Naive B cell (primary cell): Measurements from ENCODE around the gene MT1H. TPM values are rescaled to one million over a fixed set of nuclear protein-coding genes. Genes with fewer than 3 reads are reported as not detected.

Source experiments
- ATAC-seq, 2 donors: fragments of 150-1000 bp; cut with Tn5 transposase; 2 replicates each; pipeline ENCODE4 v1.10.0; 2021; ENCODE audit warnings: low read depth in 2 of 2, mild to moderate bottlenecking in 2 of 2, moderate library complexity in 2 of 2
- DNase-seq: peaks from one replicate; pipeline ENCODE4 v3.0.0; 2022
- H3K27ac Mint-ChIP-seq, 6 donors: one replicate each; pipeline ENCODE4 v1.8.0; 2020 to 2022; ENCODE audit warnings: mild to moderate bottlenecking in 6 of 6, mixed read lengths in 6 of 6, moderate library complexity in 5 of 6, inconsistent platforms in 2 of 6
- H3K27me3 Mint-ChIP-seq, 3 donors: one replicate each; pipeline ENCODE4 v1.8.0; 2021 to 2022; ENCODE audit warnings: mixed read lengths in 3 of 3, mild to moderate bottlenecking in 1 of 3
- H3K36me3 Mint-ChIP-seq, 2 donors: one replicate each; pipeline ENCODE4 v1.8.0; 2020 to 2022; ENCODE audit warnings: mixed read lengths in 2 of 2, inconsistent platforms in 1 of 2, mild to moderate bottlenecking in 1 of 2
- H3K4me1 Mint-ChIP-seq, 3 donors: one replicate each; pipeline ENCODE4 v1.8.0; 2020 to 2022; ENCODE audit warnings: mixed read lengths in 3 of 3, inconsistent platforms in 1 of 3, mild to moderate bottlenecking in 1 of 3, moderate library complexity in 1 of 3
- H3K4me3 Mint-ChIP-seq, 8 donors: one replicate each; pipeline ENCODE4 v1.8.0; 2020 to 2022; ENCODE audit warnings: mild to moderate bottlenecking in 8 of 8, mixed read lengths in 8 of 8, moderate library complexity in 8 of 8, inconsistent platforms in 2 of 8
- H3K9me3 Mint-ChIP-seq, 7 donors: one replicate each; pipeline ENCODE4 v1.8.0; 2020 to 2022; ENCODE audit warnings: mixed read lengths in 7 of 7, mild to moderate bottlenecking in 5 of 7, inconsistent platforms in 2 of 7, moderate library complexity in 1 of 7
- polyA plus RNA-seq, 6 donors: library from polyadenylated mRNA; unstranded; fragments of 300-500 nt; fragmentation: Illumina TruSeq; gene quantifications; one replicate each; pipeline ENCODE4 v1.2.3, GENCODE V29; 2021; ENCODE audit warnings: low read depth in 6 of 6

Gene MT1H
- polyA plus RNA-seq, 6 donors from 2014 or later = not detected

- H3K4me3 Mint-ChIP-seq = no peak overlapping the region
These were observed 28.4 kb upstream of the MT1H start for GRCh38 chr16:56641166-56641565.

GRCh38 chr16:56643080-56643778 lies 26.4 kb upstream of the MT1H start:
- H3K27me3 Mint-ChIP-seq = peaks cover 81 to 89% (median 87%) of the 10 kb centered on the region in 3 donors
- H3K4me1 Mint-ChIP-seq = peaks cover 10 to 22% (median 19%) of the 10 kb centered on the region in 3 donors
- H3K36me3 Mint-ChIP-seq = no peaks in the 10 kb centered on the region
- peaks cover 0 to 1% (median 0%) of the 10 kb centered on the region in 7 donors for H3K9me3 Mint-ChIP-seq
- H3K27ac Mint-ChIP-seq = peak overlapping the region in 1 of 6 donors; percentile 63
- H3K4me3 Mint-ChIP-seq = peak overlapping the region in 7 of 8 donors; percentile 60 to 87 (median 64)
- DNase-seq (peak; percentile 14), ATAC-seq (peak; percentile 89 to 91)

More at GRCh38 chr16:56641166-56641565, 28.4 kb upstream of the MT1H start:
- DNase-seq (no peak), ATAC-seq (no peak)
- H3K9me3 Mint-ChIP-seq = peaks cover 0 to 1% (median 0%) of the 10 kb centered on the region in 7 donors
- H3K4me1 Mint-ChIP-seq = peaks cover 14 to 30% (median 28%) of the 10 kb centered on the region in 3 donors
- peaks cover 86 to 91% (median 88%) of the 10 kb centered on the region in 3 donors for H3K27me3 Mint-ChIP-seq
- H3K27ac Mint-ChIP-seq = no peak overlapping the region
- H3K36me3 Mint-ChIP-seq = no peaks in the 10 kb centered on the region

GRCh38 chr16:56643833-56644232 lies 25.8 kb upstream of the MT1H start:
- Mint-ChIP-seq H3K4me1 (peaks cover 10 to 22% (median 19%) of the 10 kb centered on the region in 3 donors), H3K4me3 (peak overlapping the region in 6 of 8 donors; percentile 30 to 87 (median 68)), H3K36me3 (no peaks in the 10 kb centered on the region), H3K27me3 (peaks cover 84 to 89% (median 88%) of the 10 kb centered on the region in 3 donors), H3K9me3 (no peaks in the 10 kb centered on the region), H3K27ac (no peak overlapping the region)
- ATAC-seq = no peak
- DNase-seq = no peak

- Mint-ChIP-seq H3K27me3 (peaks cover 76 to 87% (median 82%) of the 10 kb centered on the region in 3 donors), H3K27ac (no peak overlapping the region), H3K4me1 (peaks cover 10 to 22% (median 19%) of the 10 kb centered on the region in 3 donors), H3K4me3 (no peak overlapping the region), H3K9me3 (no peaks in the 10 kb centered on the region), H3K36me3 (no peaks in the 10 kb centered on the region)
- ATAC-seq (no peak), DNase-seq (no peak)
These were observed 24.3 kb upstream of the MT1H start for GRCh38 chr16:56645311-56645710.

GRCh38 chr16:56645838-56646237 lies 23.8 kb upstream of the MT1H start:
- ATAC-seq (no peak), DNase-seq (no peak)
- no peaks in the 10 kb centered on the region for H3K9me3 Mint-ChIP-seq
- H3K4me1 Mint-ChIP-seq = peaks cover 10 to 22% (median 19%) of the 10 kb centered on the region in 3 donors
- H3K27me3 Mint-ChIP-seq = peaks cover 74 to 87% (median 78%) of the 10 kb centered on the region in 3 donors
- no peak overlapping the region for H3K27ac Mint-ChIP-seq
- H3K36me3 Mint-ChIP-seq = no peaks in the 10 kb centered on the region
- no peak overlapping the region for H3K4me3 Mint-ChIP-seq

GRCh38 chr16:56647641-56648431 lies 21.8 kb upstream of the MT1H start:
- Mint-ChIP-seq H3K4me1 (peaks cover 8 to 18% (median 13%) of the 10 kb centered on the region in 3 donors), H3K27me3 (peaks cover 64 to 89% (median 86%) of the 10 kb centered on the region in 3 donors), H3K9me3 (no peaks in the 10 kb centered on the region), H3K36me3 (no peaks in the 10 kb centered on the region), H3K4me3 (no peak overlapping the region), H3K27ac (no peak overlapping the region)
- no peak for DNase-seq
- no peak for ATAC-seq

GRCh38 chr16:56649271-56649670 lies 20.3 kb upstream of the MT1H start:
- ATAC-seq = no peak
- peaks cover 6 to 14% (median 9%) of the 10 kb centered on the region in 3 donors for H3K4me1 Mint-ChIP-seq
- peaks cover 60 to 81% (median 74%) of the 10 kb centered on the region in 3 donors for H3K27me3 Mint-ChIP-seq
- peak overlapping the region in 1 of 6 donors; percentile 41 for H3K27ac Mint-ChIP-seq
- DNase-seq = no peak
- H3K9me3 Mint-ChIP-seq = no peaks in the 10 kb centered on the region
- H3K4me3 Mint-ChIP-seq = no peak overlapping the region
- no peaks in the 10 kb centered on the region for H3K36me3 Mint-ChIP-seq

- peaks cover 54 to 77% (median 69%) of the 10 kb centered on the region in 3 donors for H3K27me3 Mint-ChIP-seq
- no peak overlapping the region for H3K27ac Mint-ChIP-seq
- no peaks in the 10 kb centered on the region for H3K36me3 Mint-ChIP-seq
- no peak overlapping the region for H3K4me3 Mint-ChIP-seq
- H3K4me1 Mint-ChIP-seq = peaks cover 5 to 14% (median 6%) of the 10 kb centered on the region in 3 donors
- ATAC-seq (no peak), DNase-seq (no peak)
- no peaks in the 10 kb centered on the region for H3K9me3 Mint-ChIP-seq
These were observed 19.8 kb upstream of the MT1H start for GRCh38 chr16:56649820-56650219.

- Mint-ChIP-seq H3K4me3 (no peak within 1 kb of the TSS), H3K9me3 (no peaks in the 10 kb centered on the region), H3K27me3 (peaks cover 37 to 59% (median 51%) of the 10 kb centered on the region in 3 donors), H3K27ac (peak within 1 kb of the TSS in 3 of 6 donors; percentile 16 to 73 (median 65)), H3K36me3 (no peaks in the 10 kb centered on the region), H3K4me1 (peaks cover 5 to 14% (median 6%) of the 10 kb centered on the region in 3 donors)
- no peak for ATAC-seq
- DNase-seq = no peak
These were observed 18.0 kb upstream of the MT1H start, which contains the start of gene MT1B for GRCh38 chr16:56651586-56651985. MT1B (plus strand) TSS chr16:56651886; CDS start chr16:56651954, 68 bp downstream.

- Mint-ChIP-seq H3K4me1 (peaks cover 9 to 18% (median 10%) of the 10 kb centered on the region in 3 donors), H3K27ac (peak overlapping the region in 1 of 6 donors; percentile 16), H3K9me3 (no peaks in the 10 kb centered on the region), H3K27me3 (peaks cover 29 to 50% (median 41%) of the 10 kb centered on the region in 3 donors), H3K4me3 (no peak overlapping the region), H3K36me3 (no peaks in the 10 kb centered on the region)
- ATAC-seq (no peak), DNase-seq (no peak)
These were observed 17.0 kb upstream of the MT1H start for GRCh38 chr16:56652600-56652999.

- peak overlapping the region in 2 of 8 donors; percentile 11 to 20 for H3K4me3 Mint-ChIP-seq
- peak overlapping the region in 2 of 6 donors; percentile 16 to 73 for H3K27ac Mint-ChIP-seq
- ATAC-seq (peak; percentile 41 to 43), DNase-seq (peak; percentile 15)
- H3K27me3 Mint-ChIP-seq = peaks cover 27 to 44% (median 35%) of the 10 kb centered on the region in 3 donors
- H3K36me3 Mint-ChIP-seq = no peaks in the 10 kb centered on the region
- no peaks in the 10 kb centered on the region for H3K9me3 Mint-ChIP-seq
- H3K4me1 Mint-ChIP-seq = peaks cover 14 to 22% (median 16%) of the 10 kb centered on the region in 3 donors
These were observed 16.4 kb upstream of the MT1H start for GRCh38 chr16:56653218-56653617.

- Mint-ChIP-seq H3K27ac (peak within 1 kb of the TSS in 4 of 6 donors; percentile 69 to 81 (median 78)), H3K36me3 (no peaks in the 10 kb centered on the region), H3K4me3 (peak within 1 kb of the TSS; percentile 90 to 97 (median 96)), H3K27me3 (peaks cover 16 to 49% (median 29%) of the 10 kb centered on the region in 3 donors), H3K9me3 (no peaks in the 10 kb centered on the region), H3K4me1 (peaks cover 22 to 35% (median 24%) of the 10 kb centered on the region in 3 donors)
- DNase-seq = peak; percentile 27
- peak; percentile 66 to 72 for ATAC-seq
These were observed 11.9 kb upstream of the MT1H start, which contains the start of gene MT1F for GRCh38 chr16:56657555-56658326. MT1F (plus strand) TSS chr16:56657959; CDS start chr16:56658059, 100 bp downstream.
